Right lobe of liver (tissue), 6 donors: ENCODE measurements around the gene ACTG1. TPM values are rescaled to one million over a fixed set of nuclear protein-coding genes. Genes with fewer than 3 reads are reported as not detected.

ENCODE experiments used
- ATAC-seq, 4 donors: fragments of 200-7000 bp; cut with Tn5 transposase; one replicate each; pipeline ENCODE4 v1.9.1; 2020; ENCODE audit warnings: mild to moderate bottlenecking in 4 of 4, moderate library complexity in 4 of 4
- DNase-seq, 3 donors: peaks; one replicate each; pipeline ENCODE4 v3.0.0-alpha.2; 2020
- H3K27ac ChIP-seq, 3 donors: fragments of 200-600 bp; one replicate each; pipeline ENCODE4 v1.8.0; 2022
- H3K27me3 ChIP-seq, 2 donors: fragments of 200-600 bp; one replicate each; pipeline ENCODE4 v1.8.0; 2022
- H3K36me3 ChIP-seq, 4 donors: fragments of 200-600 bp; sonication (generic) in 1 of 4; one replicate each; pipeline versions ENCODE4 v1.5.1 to v1.8.0; 2017 to 2022; ENCODE audit warnings: control low read depth in 1 of 4
- H3K4me1 ChIP-seq, 4 donors: fragments of 200-600 bp; sonication (generic) in 1 of 4; one replicate each; pipeline versions ENCODE4 v1.5.1 to v1.8.0; 2017 to 2022; ENCODE audit warnings: control low read depth in 1 of 4
- H3K4me3 ChIP-seq, 3 donors: fragments of 200-600 bp; one replicate each; pipeline ENCODE4 v1.8.0; 2022
- H3K9me3 ChIP-seq, 4 donors: fragments of 200-600 bp; sonication (generic) in 1 of 4; one replicate each; pipeline versions ENCODE4 v1.5.1 to v1.8.0; 2017 to 2022; ENCODE audit warnings: control low read depth in 1 of 4
- CTCF ChIP-seq, 4 donors: fragments of 200-600 bp in 3 of 4; fragments of 450-650 bp in 1 of 4; IDR thresholded peaks; one replicate each; pipeline versions ENCODE4 v1.5.1 to v1.8.0; 2016 to 2022; ENCODE audit warnings: antibody characterized with exemption in 4 of 4, mild to moderate bottlenecking in 2 of 4
- POLR2A ChIP-seq: fragments of 450-650 bp; IDR thresholded peaks from one replicate; pipeline ENCODE4 v1.6.1; 2017; ENCODE audit warnings: antibody characterized with exemption, mild to moderate bottlenecking
- WGBS: methylation state at CpG from one replicate; pipeline ENCODE4 v1.1.6; 2018; ENCODE audit warnings: low coverage, low lambda C conversion rate; ENCODE audit not compliant: insufficient coverage; ENCODE audit errors: missing lambda C conversion rate; 5-methylcytosine and 5-hydroxymethylcytosine counted together
- intact Hi-C, 2 donors: fragments of 100-400 bp; cut with DNase I; formaldehyde crosslinking; loops; one replicate each; pipeline versions ENCODE4 v1.11.2 to v1.14.1; 2022
- total RNA-seq, 6 experiments: library from RNA; depleted of rRNA in 2 of 6; stranded (reverse); fragments of >200 nt in 2 of 6; fragmentation: NEBNext Ultra II Directional in 3 of 6; extraction: Animal tissue kit (Norgen Biotek cat#: 25700) in 3 of 6; gene quantifications; one replicate each; pipeline versions ENCODE4 v1.1.0 to v1.2.4, GENCODE V29; 2016 to 2023
- donor health status: DM: no; HTN: yes; CAD: no.
- donor health status: DM: no; HTN: no; CAD: no.
- donor health status: DM: no; HTN: no; CAD: no.
- donor health status: DM: no; HTN: yes; CAD: no.
- donor health status: DM: no; HTN: yes; CAD: no.

Gene ACTG1
- total RNA-seq, 6 experiments from 2014 or later = 218 to 2,508 (median 1,326) TPM

- Histone ChIP-seq H3K9me3 (no peaks in the 10 kb centered on the region), H3K27me3 (no peaks in the 10 kb centered on the region), H3K4me1 (no peaks in the 10 kb centered on the region), H3K4me3 (no peak overlapping the region), H3K27ac (no peak overlapping the region), H3K36me3 (no peaks in the 10 kb centered on the region)
- ATAC-seq (no peak), DNase-seq (no peak)
- intact Hi-C loops = no loop called here
- WGBS = 68% methylated on average over 8 of the region's 18 CpGs
- TF ChIP-seq CTCF (IDR thresholded peaks at IDR 0.05) (no peak), POLR2A (no peak)
Measured at GRCh38 chr17:81468111-81468769, 44.4 kb downstream of the ACTG1 start.

- TF ChIP-seq CTCF (IDR thresholded peaks at IDR 0.05) (no peak), POLR2A (no peak)
- H3K27ac ChIP-seq = no peak overlapping the region
- no peaks in the 10 kb centered on the region for H3K9me3 ChIP-seq
- H3K4me1 ChIP-seq = no peaks in the 10 kb centered on the region
- H3K4me3 ChIP-seq = no peak overlapping the region
- H3K36me3 ChIP-seq = no peaks in the 10 kb centered on the region
- WGBS = 92% methylated on average over 7 of the region's 33 CpGs
- no peak for DNase-seq
- intact Hi-C loops = no loop called here
- no peaks in the 10 kb centered on the region for H3K27me3 ChIP-seq
- ATAC-seq = no peak
Measured at GRCh38 chr17:81466564-81467472, 45.8 kb downstream of the ACTG1 start.

- no peaks in the 10 kb centered on the region for H3K36me3 ChIP-seq
- no peaks in the 10 kb centered on the region for H3K9me3 ChIP-seq
- intact Hi-C loops = no loop called here
- DNase-seq (no peak), ATAC-seq (no peak)
- H3K27me3 ChIP-seq = no peaks in the 10 kb centered on the region
- no peaks in the 10 kb centered on the region for H3K4me1 ChIP-seq
- TF ChIP-seq POLR2A = no peak
- no peak for TF ChIP-seq CTCF (IDR thresholded peaks at IDR 0.05)
- 89% methylated on average over 16 of the region's 17 CpGs for WGBS
- no peak overlapping the region for H3K4me3 ChIP-seq
- H3K27ac ChIP-seq = no peak overlapping the region
Measured at GRCh38 chr17:81465910-81466309, 46.7 kb downstream of the ACTG1 start.

- intact Hi-C loops = no loop called here
- H3K27me3 ChIP-seq = no peaks in the 10 kb centered on the region
- TF ChIP-seq POLR2A (no peak), CTCF (IDR thresholded peaks at IDR 0.05) (no peak)
- H3K4me1 ChIP-seq = no peaks in the 10 kb centered on the region
- no peak for ATAC-seq
- H3K27ac ChIP-seq = no peak overlapping the region
- DNase-seq = no peak
- no peak overlapping the region for H3K4me3 ChIP-seq
- no peaks in the 10 kb centered on the region for H3K36me3 ChIP-seq
- 56% methylated on average over 2 of the region's 9 CpGs for WGBS
- H3K9me3 ChIP-seq = no peaks in the 10 kb centered on the region
Measured at GRCh38 chr17:81464586-81464985, 48.0 kb downstream of the ACTG1 start.
